PC-9 (cell line): ENCODE data around the gene PAFAH1B1.

Source experiments
- CTCF ChIP-seq: fragments of 200-600 bp; sonication (generic); conservative IDR thresholded peaks from 2 replicates; pipeline ENCODE4 v1.6.1; 2017; ENCODE audit warnings: mixed run types, antibody characterized with exemption, mild to moderate bottlenecking, moderate library complexity
- EZH2 ChIP-seq: fragments of 200-600 bp; sonication (generic); IDR thresholded peaks from 2 replicates; pipeline ENCODE4 v1.8.0; 2017; ENCODE audit warnings: antibody characterized with exemption, low read depth

GRCh38 chr17:2624292-2624731 lies 30.9 kb downstream of the PAFAH1B1 start:
- no peak for TF ChIP-seq CTCF
- TF ChIP-seq EZH2, result no peak
